ENCODE results near the gene CCL8. TPM values are rescaled to one million over a fixed set of nuclear protein-coding genes. Genes with fewer than 3 reads are reported as not detected.

Gene CCL8
- total and polyA plus RNA-seq, 2 of the 4 experiments (the other 2 are of a cell fraction) = not detected

GRCh38 chr17:34358631-34359030 lies 39.4 kb downstream of the CCL8 start:
- Histone ChIP-seq H2BK5ac (ENCODE audit: low read depth, low read length, poor library complexity, severe bottlenecking) (no peak overlapping the region), H2AFZ (replicated peaks; ENCODE audit: low read length, poor library complexity) (no peak overlapping the region), H3K14ac (replicated peaks; ENCODE audit: low read depth, low read length) (no peak overlapping the region), H3K56ac (ENCODE audit: extremely low read depth, insufficient read depth, low read length) (no peak overlapping the region), H3K4me3 (ENCODE audit: insufficient read depth, low read depth, low read length) (no peak overlapping the region), H3K9me3 (ENCODE audit: control insufficient read depth, insufficient read depth, low read length) (peaks cover 2% of the 10 kb centered on the region), H3K27ac (ENCODE audit: insufficient read depth, low read length) (no peak overlapping the region), H2AK5ac (ENCODE audit: low read depth, low read length) (no peak overlapping the region), H3K18ac (ENCODE audit: low read depth, low read length) (no peak overlapping the region), H3K4ac (ENCODE audit: low read depth, low read length) (no peak overlapping the region), H3K4me2 (ENCODE audit: low read depth, low read length) (no peak overlapping the region), H3K9me1 (ENCODE audit: insufficient read depth, low read length) (no peaks in the 10 kb centered on the region), H4K5ac (ENCODE audit: low read depth, low read length) (no peak overlapping the region), H4K20me1 (ENCODE audit: insufficient read depth, low read length) (no peaks in the 10 kb centered on the region), H3K4me1 (ENCODE audit: control insufficient read depth, insufficient read depth, low read length) (peaks cover 6% of the 10 kb centered on the region), H3K27me3 (ENCODE audit: control insufficient read depth, insufficient read depth, low read length) (peaks cover 3% of the 10 kb centered on the region; the same call in 1 of the 2 replicates), H3K23ac (ENCODE audit: low read depth, low read length) (no peak overlapping the region), H3K79me1 (ENCODE audit: low read depth in 1 of 2, low read length in 2 of 2) (no peaks in the 10 kb centered on the region), H2BK120ac (ENCODE audit: low read depth, low read length) (no peak overlapping the region), H2BK15ac (ENCODE audit: low read depth, low read length) (no peak overlapping the region; the same call in 2 of the 3 replicates), H3K9ac (ENCODE audit: low read depth, low read length) (no peak overlapping the region), H2AK9ac (replicated peaks; ENCODE audit: low read depth, low read length, poor library complexity) (no peak overlapping the region), H3K36me3 (ENCODE audit: control insufficient read depth, insufficient read depth, low read length) (no peaks in the 10 kb centered on the region), H4K91ac (ENCODE audit: insufficient read depth, low read depth, low read length) (no peak overlapping the region), H4K8ac (ENCODE audit: low read depth in 2 of 2, low read length in 2 of 2) (no peak overlapping the region), H2BK20ac (ENCODE audit: low read depth, low read length) (no peak overlapping the region)
- POLR2A ChIA-PET (ENCODE audit: unreplicated experiment) = no interaction called here
- no TSS peak for BruUV-seq (replicated peaks)
- dilution Hi-C loops (cut with HindIII; ENCODE audit: low sequenced_read_pairs, unreplicated experiment) = no loop called here
- ATAC-seq (ENCODE audit: low read depth) (no peak), DNase-seq (no peak)
- in situ Hi-C loops (cut with MboI; ENCODE audit: low sequenced_read_pairs) = loop anchor here (5.0 kb wide), 1 partner anchor 51 kb away; no protein-coding TSS in a partner anchor
- CTCF ChIA-PET = no interaction called here
- WGBS, 2 experiments (ENCODE audit: extremely low coverage in 2 of 2, insufficient read length in 1 of 2) = 100% methylated on average over 3 of the region's 3 CpGs; no CpG with 5 or more reads in 1 of the 2 experiments
- intact Hi-C loops (cut with micrococcal nuclease) = no loop called here
- TF ChIP-seq RFX5 (IDR thresholded peaks at IDR 0.05; ENCODE audit: low read depth, low read length) = no peak
- no peak for TF ChIP-seq RCOR1 (IDR thresholded peaks at IDR 0.05; ENCODE audit: insufficient replicate concordance, low read length)
- TF ChIP-seq NFE2L2 (IDR thresholded peaks at IDR 0.05; ENCODE audit: low read depth, low read length) = no peak
- TF ChIP-seq, protein P1, sequence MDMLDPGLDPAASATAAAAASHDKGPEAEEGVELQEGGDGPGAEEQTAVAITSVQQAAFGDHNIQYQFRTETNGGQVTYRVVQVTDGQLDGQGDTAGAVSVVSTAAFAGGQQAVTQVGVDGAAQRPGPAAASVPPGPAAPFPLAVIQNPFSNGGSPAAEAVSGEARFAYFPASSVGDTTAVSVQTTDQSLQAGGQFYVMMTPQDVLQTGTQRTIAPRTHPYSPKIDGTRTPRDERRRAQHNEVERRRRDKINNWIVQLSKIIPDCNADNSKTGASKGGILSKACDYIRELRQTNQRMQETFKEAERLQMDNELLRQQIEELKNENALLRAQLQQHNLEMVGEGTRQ (IDR thresholded peaks at IDR 0.05; ENCODE audit: low read depth, low read length) = no peak
- TF ChIP-seq CEBPB (IDR thresholded peaks at IDR 0.05; ENCODE audit: low read depth, low read length) = no peak
- no peak for TF ChIP-seq MAZ (IDR thresholded peaks at IDR 0.05; ENCODE audit: borderline replicate concordance, low read depth, low read length)
- TF ChIP-seq, protein P2, sequence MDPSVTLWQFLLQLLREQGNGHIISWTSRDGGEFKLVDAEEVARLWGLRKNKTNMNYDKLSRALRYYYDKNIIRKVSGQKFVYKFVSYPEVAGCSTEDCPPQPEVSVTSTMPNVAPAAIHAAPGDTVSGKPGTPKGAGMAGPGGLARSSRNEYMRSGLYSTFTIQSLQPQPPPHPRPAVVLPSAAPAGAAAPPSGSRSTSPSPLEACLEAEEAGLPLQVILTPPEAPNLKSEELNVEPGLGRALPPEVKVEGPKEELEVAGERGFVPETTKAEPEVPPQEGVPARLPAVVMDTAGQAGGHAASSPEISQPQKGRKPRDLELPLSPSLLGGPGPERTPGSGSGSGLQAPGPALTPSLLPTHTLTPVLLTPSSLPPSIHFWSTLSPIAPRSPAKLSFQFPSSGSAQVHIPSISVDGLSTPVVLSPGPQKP (IDR thresholded peaks at IDR 0.05; ENCODE audit: borderline replicate concordance, low read depth, low read length) = no peak

Data from IMR-90 (cell line).